Hepatocyte (in vitro differentiated cells): ENCODE results near the gene DOCK8.

Experiments used
- EZH2 ChIP-seq: fragments of 200-600 bp; sonication (generic); IDR thresholded peaks from 2 replicates; pipeline ENCODE4 v1.6.1; 2016; ENCODE audit warnings: antibody characterized with exemption, mild to moderate bottlenecking, borderline replicate concordance
- EZH2phosphoT487 ChIP-seq: fragments of 200-600 bp; sonication (generic); IDR thresholded peaks from one replicate; pipeline ENCODE4 v1.6.1; 2018; ENCODE audit warnings: antibody characterized with exemption, mild to moderate bottlenecking, low read depth, moderate library complexity; ENCODE audit not compliant: unreplicated experiment, severe bottlenecking
- TF ChIP-seq, protein P1 (sequence below): fragments of 200-600 bp; sonication (generic); IDR thresholded peaks from 2 replicates; pipeline ENCODE4 v1.5.1; 2016; ENCODE audit warnings: antibody characterized with exemption, mild to moderate bottlenecking; ENCODE audit not compliant: poor library complexity

DNA sequence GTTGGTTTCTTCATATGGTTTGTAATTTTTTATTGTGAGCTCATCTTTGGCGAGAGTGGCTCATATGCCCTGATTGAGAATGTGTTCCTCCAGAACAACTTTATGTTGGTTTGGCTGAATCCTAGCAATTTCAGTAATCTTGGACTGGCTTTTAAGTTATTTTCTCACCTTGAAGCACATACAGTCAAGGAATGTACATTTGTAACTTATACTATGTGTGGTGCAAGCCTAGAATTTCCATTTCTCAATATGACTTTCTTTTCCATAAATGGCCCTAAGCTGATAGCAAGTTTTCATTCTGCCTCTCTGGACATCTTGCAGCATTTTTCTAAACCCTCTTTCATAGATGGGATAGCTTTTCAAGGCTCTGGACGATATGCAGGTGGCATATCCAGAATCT, 247.5 kb downstream of the DOCK8 start:
- TF ChIP-seq, protein P1, sequence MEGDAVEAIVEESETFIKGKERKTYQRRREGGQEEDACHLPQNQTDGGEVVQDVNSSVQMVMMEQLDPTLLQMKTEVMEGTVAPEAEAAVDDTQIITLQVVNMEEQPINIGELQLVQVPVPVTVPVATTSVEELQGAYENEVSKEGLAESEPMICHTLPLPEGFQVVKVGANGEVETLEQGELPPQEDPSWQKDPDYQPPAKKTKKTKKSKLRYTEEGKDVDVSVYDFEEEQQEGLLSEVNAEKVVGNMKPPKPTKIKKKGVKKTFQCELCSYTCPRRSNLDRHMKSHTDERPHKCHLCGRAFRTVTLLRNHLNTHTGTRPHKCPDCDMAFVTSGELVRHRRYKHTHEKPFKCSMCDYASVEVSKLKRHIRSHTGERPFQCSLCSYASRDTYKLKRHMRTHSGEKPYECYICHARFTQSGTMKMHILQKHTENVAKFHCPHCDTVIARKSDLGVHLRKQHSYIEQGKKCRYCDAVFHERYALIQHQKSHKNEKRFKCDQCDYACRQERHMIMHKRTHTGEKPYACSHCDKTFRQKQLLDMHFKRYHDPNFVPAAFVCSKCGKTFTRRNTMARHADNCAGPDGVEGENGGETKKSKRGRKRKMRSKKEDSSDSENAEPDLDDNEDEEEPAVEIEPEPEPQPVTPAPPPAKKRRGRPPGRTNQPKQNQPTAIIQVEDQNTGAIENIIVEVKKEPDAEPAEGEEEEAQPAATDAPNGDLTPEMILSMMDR, result no peak
- TF ChIP-seq EZH2, result no peak
- TF ChIP-seq EZH2phosphoT487, result no peak
